Stimulated activated CD4-positive, alpha-beta T cell treated with anti-CD3 and anti-CD28 coated beads, Interleukin-4, amount 100 ng/mL, for 4 hours (primary cell): ENCODE results near the gene LRRC56.

Source experiments
- DNase-seq, 2 experiments: peaks; one replicate each; pipeline ENCODE4 v3.0.0-alpha.2; 2020

LRRC56 gene

DNA sequence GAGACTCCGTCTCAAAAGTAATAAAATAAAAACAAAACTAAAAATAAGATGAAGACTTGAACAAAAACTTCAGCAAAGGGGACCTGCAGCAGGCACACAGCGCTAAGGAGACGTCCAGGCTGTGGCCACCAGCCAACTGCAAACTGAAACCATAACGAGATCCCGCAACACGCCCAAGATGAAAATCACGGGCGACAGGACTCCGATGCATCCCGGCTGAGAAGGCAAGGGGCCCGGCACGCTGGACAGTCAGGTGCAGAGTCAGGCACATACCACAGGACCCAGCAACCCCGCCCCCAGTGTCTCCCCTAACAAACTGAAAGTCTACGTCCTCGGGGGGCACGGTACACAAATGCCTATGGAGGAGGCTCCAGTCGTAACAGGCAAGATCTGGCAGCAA lies 11.1 kb upstream of the LRRC56 start:
- DNase-seq, result no peak

DNA sequence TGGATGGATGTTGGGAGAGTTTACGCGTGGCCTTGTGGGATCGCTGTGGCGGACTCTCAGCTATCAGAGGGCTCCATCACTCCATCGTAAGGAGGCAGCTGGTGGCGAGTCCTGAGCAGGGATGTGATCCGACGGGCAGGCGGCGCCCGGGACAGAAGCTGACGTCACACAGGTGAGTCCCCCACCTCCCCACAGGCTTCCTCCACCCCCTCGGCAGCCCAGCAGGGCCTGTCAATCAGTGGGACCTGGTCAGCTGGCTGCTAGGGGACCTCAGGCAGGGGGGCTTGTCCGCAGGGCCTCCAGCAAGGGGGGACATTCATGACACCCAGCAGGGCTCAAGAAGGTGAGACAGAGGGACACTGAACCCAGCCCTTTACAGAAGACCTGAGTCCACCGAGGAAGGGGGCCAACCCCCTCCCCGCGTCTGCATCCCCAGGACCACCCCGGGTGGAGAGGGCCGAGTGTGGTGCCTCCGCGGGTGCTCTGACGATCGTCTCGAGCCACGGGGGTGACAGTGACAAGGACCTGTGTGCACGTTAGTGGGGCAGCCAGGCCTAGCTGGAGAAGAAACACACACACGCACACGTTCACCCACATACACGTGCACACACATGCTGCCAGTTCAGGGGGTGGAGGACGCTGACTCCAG lies 9.0 kb upstream of the LRRC56 start:
- no peak for DNase-seq

DNA sequence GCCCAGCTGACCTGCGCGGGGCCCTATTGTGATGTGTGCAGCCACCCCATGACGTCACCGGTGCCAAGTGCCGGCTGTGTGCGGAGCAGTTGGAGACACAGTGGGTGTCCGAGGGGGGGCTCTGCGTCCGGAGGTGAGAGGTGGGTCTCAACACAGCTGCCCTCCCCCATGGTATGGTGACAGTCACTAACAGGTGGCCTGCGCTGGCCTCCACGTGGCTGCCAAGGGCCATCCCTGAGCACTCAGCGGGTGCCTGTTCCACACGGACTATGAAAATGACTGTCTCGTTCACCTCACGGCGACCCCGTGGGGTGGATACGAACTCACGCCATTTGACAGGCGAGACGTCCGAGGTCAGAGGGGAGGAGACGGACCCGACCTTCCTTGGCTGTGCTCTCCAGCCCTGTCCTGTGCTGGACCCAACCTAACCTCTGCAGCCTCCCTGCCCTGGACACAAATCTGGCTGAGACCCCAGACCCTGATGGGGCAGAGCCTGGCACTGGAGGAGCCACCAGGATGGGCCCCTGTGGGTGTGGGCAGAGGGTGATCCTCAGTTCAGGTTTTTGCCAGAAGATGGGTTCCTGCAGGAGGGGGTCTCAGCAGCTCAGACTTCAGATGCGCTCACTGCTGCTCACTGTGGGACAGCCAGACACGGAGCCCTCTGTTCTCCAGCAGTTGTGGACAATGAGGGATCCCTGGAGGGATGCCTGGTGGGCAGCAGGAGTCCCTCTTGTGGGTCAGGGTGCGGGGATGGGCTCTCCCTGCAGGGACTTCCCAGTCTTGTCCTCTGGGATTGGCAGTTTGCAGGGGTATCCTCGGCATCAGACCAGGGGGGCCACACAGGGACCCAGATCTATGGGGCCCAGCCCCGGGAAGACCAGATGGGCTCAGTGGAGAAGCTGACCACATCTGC lies 8.3 kb upstream of the LRRC56 start:
- no peak for DNase-seq

DNA sequence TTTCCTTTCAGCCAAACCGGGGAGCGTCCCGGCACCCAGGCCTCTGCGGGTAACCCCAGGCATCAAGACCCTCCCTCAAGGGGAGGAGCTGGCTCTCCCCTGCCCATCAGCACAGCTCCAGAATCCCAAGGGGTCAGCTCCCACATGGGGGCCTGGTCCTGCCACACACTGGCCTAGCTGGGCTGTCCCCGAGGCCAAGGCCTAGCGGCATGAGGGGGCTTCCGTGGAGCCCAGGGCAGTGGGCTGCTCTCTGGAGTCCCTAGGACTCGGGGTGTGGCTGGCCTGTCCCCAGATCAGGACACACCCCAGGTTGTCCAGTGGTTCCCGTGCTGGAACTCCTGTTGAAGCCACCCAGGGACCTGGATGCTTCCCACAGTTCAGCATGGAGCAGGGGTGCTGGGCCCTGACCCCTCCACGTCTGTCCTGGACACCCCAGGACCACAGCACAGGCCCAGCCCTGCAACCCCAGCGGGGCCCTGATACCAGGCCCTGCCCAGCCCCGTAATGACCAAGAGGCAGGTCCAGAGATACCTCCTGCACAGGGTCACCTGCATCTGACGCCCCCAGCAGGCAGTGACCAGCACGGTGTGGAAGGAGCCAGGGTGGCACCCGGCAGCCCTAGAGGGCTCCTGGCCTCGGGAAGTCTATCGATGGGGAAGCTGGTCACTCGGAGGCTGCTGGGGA lies 7.5 kb upstream of the LRRC56 start:
- DNase-seq, result no peak

DNA sequence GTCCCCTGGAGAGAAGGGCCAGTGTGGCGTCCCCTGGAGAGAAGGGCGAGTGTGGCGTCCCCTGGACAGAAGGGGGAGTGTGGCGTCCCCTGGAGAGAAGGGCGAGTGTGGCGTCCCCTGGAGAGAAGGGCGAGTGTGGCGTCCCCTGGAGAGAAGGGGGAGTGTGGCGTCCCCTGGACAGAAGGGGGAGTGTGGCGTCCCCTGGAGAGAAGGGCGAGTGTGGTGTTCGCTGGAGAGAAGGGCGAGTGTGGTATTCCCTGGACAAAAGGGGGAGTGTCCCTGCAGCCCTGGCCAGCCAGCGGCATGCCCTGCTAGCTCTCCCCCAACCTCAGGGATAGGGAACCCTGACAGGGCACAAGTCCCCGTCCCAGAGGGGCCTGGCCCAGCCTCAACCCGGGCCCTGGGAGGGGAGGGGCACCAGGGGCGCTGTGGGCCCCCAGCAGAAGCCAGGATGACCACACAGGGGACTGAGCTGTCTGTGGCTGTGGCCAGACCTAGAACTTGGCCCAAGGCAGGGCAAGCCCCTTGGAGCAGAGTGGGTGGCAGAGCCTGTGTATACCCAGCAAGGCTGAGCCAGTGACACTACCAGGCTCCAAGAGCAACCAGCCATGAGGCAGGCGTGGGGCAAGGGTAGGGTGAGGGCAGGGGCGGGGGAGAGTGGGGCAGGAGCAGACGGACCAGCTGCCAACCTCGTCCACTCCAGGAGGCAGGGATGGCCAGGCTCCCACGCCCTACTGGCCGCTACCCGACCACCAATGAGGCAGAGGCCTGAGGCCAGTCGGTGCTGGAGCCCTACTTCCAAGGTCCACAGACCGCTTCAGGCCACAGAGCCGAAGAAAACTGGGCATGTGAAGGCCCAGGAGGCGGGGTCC lies 6.1 kb upstream of the LRRC56 start:
- DNase-seq, result no peak

DNA sequence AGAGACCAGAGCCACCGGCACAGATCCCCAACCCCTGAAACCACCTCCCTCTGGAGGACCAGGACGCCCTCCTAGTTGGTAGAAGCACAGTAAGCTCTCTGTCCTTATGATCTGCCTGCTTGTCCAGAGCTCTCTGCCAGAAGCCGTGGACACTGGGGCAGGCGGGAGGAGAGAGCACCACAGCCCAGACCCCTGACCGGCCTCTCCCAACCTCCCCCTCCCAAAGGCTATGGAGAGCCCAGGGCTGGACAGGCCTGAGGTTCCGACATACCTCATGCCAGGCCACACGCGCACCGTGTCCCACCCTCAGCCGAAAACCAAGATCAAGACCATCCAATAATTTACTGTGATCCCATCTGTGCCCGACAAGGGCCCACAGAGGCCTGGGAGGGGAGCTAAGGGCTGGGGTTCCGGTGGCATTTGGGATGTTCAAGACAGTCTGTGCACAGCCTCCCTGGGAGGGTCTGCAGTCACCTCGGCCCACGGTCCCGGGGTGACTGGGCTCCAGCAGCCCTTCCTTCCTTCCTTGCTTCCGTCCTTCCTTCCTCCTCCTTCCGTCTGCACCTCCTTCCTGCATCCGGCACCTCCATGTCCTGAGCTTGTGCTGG lies 5.3 kb upstream of the LRRC56 start:
- DNase-seq, result no peak

DNA sequence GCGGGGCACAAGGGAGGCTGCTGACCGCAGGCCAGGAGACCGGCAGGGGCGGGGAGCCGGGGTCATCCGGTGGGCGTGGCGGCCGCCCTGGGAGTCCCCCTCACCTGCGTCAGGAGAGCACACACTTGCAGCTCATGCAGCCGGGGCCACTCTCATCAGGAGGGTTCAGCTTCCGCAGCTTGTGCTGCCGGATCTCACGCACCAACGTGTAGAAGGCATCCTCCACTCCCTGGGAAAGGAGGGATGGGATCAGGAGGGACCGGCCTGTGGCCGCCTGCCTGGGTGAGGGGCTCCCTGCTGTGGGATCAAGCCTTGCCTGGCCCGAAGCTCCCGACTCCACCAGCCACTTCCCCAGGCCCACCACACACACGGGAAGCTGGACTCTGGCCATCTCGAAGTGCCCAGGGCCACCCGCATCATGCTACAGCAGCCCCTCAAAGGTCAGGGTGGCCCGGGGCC lies 4.8 kb upstream of the LRRC56 start:
- DNase-seq, result no peak

DNA sequence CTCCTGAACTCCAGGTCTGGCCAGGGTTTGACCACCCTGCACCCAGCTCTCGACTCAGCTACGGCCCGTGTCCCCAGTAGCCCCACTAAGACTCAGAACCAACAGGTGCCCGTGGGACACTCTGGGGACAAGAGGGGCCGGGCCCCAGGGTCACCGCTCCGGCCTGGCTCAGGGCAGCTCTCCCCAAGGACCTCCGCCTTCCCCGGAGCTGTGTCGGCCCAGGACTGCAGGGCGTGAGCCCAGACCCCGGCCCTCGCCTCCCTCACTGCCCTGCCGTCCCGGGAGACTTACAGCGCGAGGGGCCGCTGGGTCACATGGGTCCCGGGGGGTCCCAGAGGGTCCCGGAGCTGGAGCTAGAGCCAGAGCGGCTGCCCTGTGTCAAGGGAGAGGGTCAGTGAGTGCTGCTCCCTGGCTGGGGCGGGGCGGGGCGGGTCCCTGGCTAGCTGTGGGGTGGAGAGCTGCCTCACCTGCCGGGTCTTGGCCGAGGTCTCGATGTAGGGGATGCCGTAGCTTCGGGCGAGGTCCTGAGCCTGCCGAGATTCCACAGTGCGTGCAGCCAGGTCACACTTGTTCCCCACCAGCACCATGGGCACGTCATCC lies 4.2 kb upstream of the LRRC56 start:
- DNase-seq, result no peak

DNA sequence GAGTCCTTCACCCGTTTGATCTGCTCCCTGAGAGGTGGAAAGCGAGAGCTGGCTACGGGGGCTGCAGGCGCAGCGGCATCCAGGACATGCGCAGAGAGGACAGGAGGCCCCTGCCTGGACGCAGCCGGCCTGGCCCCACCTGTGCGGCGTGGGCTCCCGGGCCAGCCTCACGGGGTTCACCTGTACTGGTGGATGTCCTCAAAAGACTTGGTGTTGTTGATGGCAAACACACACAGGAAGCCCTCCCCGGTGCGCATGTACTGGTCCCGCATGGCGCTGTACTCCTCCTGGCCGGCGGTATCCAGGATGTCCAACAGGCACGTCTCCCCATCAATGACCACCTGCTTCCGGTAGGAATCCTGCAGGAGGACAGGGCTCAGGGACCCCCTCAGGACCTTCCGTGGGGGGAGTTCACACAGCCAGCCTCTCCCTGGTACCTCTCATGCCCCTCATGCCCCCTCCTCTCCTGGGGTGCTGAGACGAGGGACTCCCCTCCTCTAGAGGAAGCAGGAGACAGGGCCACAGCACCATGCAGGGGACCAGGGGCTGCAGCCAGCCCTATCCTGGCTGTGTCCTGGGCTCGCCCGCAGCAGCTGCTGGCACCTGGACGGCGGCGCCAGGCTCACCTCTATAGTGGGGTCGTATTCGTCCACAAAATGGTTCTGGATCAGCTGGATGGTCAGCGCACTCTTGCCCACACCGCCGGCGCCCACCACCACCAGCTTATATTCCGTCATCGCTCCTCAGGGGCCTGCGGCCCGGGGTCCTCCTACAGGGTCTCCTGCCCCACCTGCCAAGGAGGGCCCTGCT lies 3.5 kb upstream of the LRRC56 start:
- no peak for DNase-seq

DNA sequence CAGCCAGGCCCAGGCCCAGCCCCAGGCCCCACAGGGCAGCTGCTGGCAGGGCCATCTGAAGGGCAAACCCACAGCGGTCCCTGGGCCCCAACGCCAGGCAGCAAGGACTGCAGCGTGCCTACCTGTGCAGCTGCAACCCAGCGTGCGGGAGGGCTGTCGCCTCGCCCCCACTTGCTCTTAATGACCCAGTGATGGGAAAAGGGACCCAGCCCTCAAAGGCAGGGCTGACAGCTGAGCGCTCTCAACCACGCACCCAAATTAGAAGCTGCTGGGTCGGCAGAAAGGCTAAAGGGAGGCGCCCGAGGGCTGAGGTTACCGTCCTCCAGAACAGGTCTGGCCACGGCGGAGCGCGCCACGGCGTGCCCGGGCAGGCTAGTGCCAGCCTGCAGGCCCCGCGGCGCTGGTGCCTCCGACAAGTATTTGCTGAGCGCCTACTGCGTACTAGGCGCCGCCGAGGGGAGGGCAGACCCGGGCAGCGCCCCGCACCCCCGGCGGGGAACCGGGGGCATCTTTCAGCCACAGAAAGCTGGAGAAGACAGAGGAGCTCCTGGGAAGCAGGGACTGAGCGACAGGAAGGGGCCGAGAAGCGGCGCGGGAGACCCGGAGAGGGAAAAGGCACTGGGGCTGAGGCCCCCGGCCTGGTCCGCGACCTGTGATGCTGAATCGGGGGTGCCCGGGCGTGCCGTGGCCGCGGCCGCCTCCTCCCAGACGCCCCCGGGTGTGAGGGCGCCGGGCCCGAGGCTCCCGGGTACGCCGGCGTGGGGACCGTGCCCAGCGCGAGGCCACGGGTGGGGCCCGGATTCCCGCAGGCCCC lies 2.7 kb upstream of the LRRC56 start:
- peak in 1 of 2 experiments; percentile 23 for DNase-seq

DNA sequence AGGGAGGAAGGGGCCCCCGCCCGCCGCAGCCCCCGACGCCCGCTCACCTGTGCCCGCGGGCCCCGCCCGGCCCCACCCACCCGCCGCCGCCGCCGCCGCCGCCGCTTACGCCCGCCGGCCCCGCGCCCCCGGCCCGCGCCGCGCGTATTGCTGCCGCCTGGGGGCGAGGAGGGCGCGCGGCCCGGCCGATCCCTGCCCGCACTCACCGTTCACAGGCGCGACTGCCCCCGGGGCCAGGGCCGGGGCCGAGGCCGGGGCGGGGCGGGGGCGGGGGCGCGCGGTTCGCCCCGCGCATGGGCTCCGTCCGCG lies 2.2 kb upstream of the LRRC56 start:
- no peak for DNase-seq

DNA sequence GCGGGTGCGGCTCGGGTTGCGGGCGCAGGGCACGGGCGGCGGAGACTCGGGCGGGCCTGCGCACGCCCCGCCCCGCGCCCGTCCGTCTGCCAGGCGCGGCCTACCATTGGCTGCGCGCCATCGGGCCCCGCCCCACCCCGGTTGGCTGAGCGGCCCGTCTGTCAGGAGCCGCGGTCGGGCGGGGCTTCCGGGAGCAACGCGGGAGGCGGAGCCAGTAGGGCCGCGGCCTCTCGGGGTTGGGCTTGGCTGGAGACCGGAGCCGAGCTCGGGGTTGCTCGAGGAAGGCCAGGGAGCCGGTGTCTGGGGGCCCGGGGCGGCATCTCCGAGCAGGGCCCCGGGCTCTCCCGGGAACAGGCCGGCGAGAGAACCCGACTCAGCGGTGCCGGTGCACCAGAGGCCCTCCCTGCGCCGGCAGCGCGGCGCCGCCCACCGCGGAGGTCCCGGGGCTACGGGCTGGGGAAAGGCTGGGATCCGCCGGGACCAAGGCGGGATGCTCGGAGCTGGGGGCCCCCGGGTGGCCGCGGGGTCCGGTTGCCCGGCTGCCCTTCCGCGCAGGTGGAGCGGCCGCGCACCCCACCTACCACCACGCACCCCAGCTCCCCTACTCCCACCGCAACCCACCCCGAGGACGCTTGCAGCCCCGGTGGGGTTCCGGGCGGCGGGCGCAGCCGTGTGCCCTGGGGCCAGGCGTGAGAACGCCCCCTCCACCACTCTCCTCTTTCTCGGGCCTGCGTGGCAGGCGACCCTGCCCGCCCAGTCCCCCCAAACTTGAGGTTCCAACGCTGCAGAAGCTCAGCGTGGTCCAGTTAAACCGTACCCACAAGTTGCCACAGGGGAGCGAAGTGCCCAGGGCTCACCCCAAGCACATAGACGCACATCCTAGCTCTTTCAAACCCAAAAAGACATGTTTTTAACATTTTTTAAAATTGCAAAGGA lies 1.5 kb upstream of the LRRC56 start, which contains the start of gene HRAS:
TSS of gene HRAS (minus strand) at position 58 of the 936 bp plus-strand sequence.
- DNase-seq, result peak; percentile 94 to 98

DNA sequence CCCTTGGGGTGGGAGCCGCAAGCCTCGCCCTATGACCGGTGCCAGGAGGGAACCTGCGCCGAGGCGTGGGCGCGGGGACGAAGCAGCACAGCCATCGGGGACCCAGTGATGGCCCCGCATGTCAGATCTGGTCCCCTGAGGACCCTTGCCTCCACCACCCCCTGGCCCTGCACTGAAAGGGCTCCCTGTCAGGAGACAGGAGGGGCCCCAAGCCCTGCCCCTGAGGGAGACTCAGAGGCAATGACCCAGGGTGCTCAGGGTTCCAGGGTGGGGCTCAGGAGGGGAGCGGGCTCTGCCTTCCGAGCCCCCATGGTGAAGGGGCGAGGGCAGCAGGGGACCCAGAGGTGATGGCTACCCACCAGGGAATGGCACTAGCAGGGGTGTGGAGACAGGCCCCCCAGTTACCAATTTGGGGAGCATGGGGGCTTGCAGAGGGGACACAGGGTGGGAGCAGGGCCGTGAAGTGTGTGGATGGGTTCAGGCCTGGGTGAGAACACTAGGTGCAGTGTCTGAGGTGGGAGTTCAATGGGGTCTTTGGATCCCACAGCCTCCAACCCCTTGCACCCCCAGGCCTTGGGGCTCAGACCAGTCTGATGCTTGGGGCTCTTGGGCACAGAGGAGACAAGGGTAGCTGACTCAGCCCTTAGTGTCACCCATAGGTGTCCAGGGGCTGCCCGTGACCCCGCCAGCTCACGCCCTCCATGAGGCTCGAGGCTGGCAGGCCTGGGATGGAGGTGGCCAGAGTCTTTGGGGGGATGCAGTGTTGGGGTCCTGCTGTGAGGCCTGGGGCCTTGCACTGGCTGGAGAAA lies 499 bp downstream of the LRRC56 start:
- DNase-seq, result no peak

DNA sequence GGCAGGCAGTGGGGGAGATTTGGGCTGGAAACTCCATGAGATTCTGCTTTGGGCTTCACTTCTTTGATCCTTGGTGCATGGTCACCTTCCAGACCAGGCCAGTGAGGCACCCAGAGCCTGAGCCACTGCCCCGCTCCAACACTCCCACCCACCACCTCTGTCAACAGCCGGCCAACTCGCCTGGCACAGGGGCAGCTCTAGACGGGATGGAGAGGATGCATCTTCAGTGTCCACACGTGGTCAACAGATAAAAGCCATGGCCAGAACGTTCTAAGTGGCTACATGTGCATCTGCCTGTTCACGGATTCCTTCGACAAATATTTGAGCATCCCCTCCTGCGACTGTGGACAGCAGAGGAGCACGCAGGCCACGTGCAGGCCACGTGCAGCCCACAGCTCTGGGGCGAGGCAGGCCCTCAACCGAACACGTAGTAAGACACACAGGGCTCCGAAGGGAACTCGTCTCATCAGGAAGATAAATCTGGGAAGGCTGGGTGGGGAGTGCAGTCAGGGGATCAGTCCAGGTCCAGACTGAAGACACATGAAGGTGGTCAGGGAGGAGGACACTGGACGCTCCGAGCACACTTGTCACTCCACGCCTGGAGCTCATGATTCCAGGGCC lies 1.2 kb downstream of the LRRC56 start:
- no peak for DNase-seq

DNA sequence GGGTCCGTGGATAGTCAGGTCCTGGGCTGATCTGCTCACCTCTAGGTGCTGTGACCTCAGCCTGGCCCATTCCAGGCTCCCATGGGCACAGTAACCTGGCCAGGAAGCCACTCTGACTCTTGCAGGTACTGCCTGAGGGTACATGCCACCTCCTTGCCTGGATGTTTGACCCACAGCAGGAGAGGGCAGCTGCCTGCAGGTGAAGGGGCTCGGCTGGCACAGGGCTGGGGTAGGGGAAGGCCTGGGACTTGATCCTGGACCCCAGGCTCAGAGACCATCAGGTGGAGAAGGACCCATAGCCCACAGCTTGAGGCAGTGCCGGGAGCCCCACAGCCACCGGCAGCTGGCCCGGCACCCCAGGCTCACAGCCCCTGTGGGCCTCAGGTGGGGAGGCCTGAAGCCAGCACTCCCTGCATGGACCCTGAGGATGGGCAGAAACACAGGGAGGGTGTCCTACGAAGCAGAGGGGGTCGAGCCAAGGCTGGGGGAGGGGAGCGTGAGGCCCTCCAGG lies 2.7 kb downstream of the LRRC56 start:
- DNase-seq, result no peak

DNA sequence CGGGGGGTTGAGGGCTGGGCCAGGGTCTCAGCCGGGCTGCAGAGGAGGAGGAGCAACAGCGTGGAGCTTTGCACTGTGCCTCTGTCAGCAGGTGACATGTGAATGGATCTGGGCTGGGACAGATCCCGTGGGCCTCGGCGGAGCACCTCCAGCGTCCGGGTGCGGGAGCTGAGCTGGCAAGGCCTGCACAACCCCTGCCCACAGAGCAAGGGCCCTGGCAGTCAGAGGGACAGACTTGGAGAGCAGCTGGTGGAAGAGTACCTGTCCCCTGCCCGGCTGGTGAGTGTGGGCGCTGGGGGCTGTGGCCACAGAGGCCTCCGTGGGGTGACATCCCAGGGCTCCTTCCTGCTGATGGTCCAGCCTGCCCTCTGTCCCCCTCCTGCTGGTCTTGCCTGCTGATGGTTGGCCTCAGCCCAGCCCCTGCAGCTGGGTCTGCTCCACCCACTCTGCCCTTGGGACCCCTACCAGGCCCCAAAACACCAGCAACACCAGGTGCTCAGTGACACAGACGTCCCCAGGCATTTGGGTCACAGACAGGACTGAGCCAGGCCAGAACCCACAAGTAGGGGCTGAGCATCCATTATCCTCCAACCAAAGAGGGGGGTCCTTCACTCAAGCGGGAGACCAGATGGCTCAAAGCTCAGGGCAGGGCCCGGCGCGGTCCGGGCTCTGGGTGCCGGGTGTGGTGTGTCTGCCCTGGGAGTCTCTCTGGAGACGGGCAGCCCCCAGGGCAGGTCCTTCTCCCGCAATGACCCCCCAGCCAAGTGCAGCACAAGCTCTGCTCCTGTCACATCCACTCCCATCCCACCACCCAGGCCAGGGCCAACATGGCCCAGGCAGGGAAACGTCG lies 3.5 kb downstream of the LRRC56 start:
- no peak for DNase-seq
